ENCODE measurements around the gene HPS1.

- TF ChIP-seq CTCF (IDR thresholded peaks at IDR 0.05; ENCODE audit: extremely low read depth in 1 of 2, insufficient read depth in 1 of 2, low read depth in 1 of 2, low read length in 2 of 2) (no peak), FOS (IDR thresholded peaks at IDR 0.05; ENCODE audit: borderline replicate concordance, insufficient read depth, low read length) (no peak), POLR2AphosphoS5 (IDR thresholded peaks at IDR 0.05; ENCODE audit: insufficient read depth, low read depth, low read length) (no peak), EZH2 (IDR thresholded peaks at IDR 0.05; ENCODE audit: borderline replicate concordance, low read depth, low read length, severe bottlenecking) (no peak), MYC (IDR thresholded peaks at IDR 0.05; ENCODE audit: low read depth, low read length) (no peak), JUN (IDR thresholded peaks at IDR 0.05; ENCODE audit: borderline replicate concordance, insufficient read depth, insufficient read length, low read depth) (no peak), POLR2A (IDR thresholded peaks at IDR 0.05; ENCODE audit: low read depth, low read length) (no peak), MAX (IDR thresholded peaks at IDR 0.05; ENCODE audit: insufficient read depth, insufficient read length) (no peak), GATA2 (IDR thresholded peaks at IDR 0.05; ENCODE audit: insufficient read depth, insufficient read length, low read depth, low read length) (no peak)
Observed at GRCh38 chr10:98445200-98445812, 1.4 kb downstream of the HPS1 start.

All from endothelial cell of umbilical vein (primary cell).